Pancreas (tissue), 10 donors: ENCODE results near the gene SMYD3. TPM values are rescaled to one million over a fixed set of nuclear protein-coding genes. Genes with fewer than 3 reads are reported as not detected.

Experiments
- ATAC-seq, 4 donors: fragments of 200-7000 bp; cut with Tn5 transposase; one replicate each; pipeline versions ENCODE4 v1.8.0 to v1.9.1; 2020; ENCODE audit warnings: mild to moderate bottlenecking in 4 of 4, moderate library complexity in 4 of 4
- DNase-seq, 6 donors: peaks; one replicate each; pipeline ENCODE4 v3.0.0-alpha.2; 2020
- FAIRE-seq: peaks from 2 replicates; lab custom pipeline; 2012; peaks lifted over from hg19 to GRCh38; lab: Jason Lieb, UNC
- H3K27ac ChIP-seq, 4 donors: fragments of 200-600 bp; sonication (generic); 1 replicate in 3 of 4; 2 replicates in 1 of 4; pipeline versions ENCODE4 v1.5.0 to v1.8.0; 2020
- H3K27me3 ChIP-seq, 4 donors: fragments of 200-600 bp; one replicate each; pipeline ENCODE4 v1.8.0; 2021
- H3K36me3 ChIP-seq, 3 donors: fragments of 200-600 bp; sonication (generic) in 1 of 3; one replicate each; pipeline versions ENCODE4 v1.5.0 to v1.8.0; 2020 to 2021
- H3K4me1 ChIP-seq, 3 donors: fragments of 200-600 bp; one replicate each; pipeline ENCODE4 v1.8.0; 2021
- H3K4me3 ChIP-seq, 4 donors: fragments of 200-600 bp; sonication (generic) in 2 of 4; one replicate each; pipeline versions ENCODE4 v1.5.0 to v1.8.0; 2020 to 2021
- H3K9me3 ChIP-seq, 4 donors: fragments of 200-600 bp; one replicate each; pipeline ENCODE4 v1.8.0; 2021
- WGBS, 2 donors: extraction: QIAGEN DNeasy Blood & Tissue Kit; methylation state at CpG; one replicate each; pipeline ENCODE4 v1.1.7; 2013; 5-methylcytosine and 5-hydroxymethylcytosine counted together
- intact Hi-C, 3 donors: fragments of 100-400 bp; cut with DNase I; formaldehyde crosslinking; loops; one replicate each; pipeline versions ENCODE4 v1.11.1 to v1.14.2; 2022
- polyA plus RNA-seq, 2 donors: library from polyadenylated mRNA; stranded (reverse); fragments of 200-250 nt; gene quantifications; one replicate each; pipeline ENCODE4 v1.2.3, GENCODE V29; 2013
- total RNA-seq, 6 donors: library from RNA; stranded (reverse); fragmentation: NEBNext Ultra II Directional in 4 of 6; extraction: Animal tissue kit (Norgen Biotek cat#: 25700) in 4 of 6; gene quantifications; one replicate each; pipeline versions ENCODE4 v1.2.1 to v1.2.4, GENCODE V29; 2021 to 2023
- TF ChIP-seq, protein P1 (sequence below), 4 donors: fragments of 200-600 bp; sonication (generic) in 3 of 4; IDR thresholded peaks; one replicate each; pipeline versions ENCODE4 v1.5.0 to v1.8.0; 2021; ENCODE audit warnings: antibody characterized with exemption in 4 of 4
- donor health status: healthy with polysubstance abuse.
- donor health status: DM: no; HTN: no; CAD: no; lungs with moderate emphysema.
- donor health status: DM: no; HTN: no; CAD: no.
- donor health status: control.
- donor health status: control.
- donor health status: Bipolar disorder and iron deficiency.
- donor health status: DM: yes; HTN: yes; CAD: no.
- donor health status: DM: no; HTN: no; CAD: no.
- donor health status: DM: no; HTN: no; CAD: no.
- donor health status: DM: yes; HTN: yes; CAD: no.

The SMYD3 gene
- total and polyA plus RNA-seq, 8 donors, result 4.6 to 10.5 (median 6.7) TPM

DNA sequence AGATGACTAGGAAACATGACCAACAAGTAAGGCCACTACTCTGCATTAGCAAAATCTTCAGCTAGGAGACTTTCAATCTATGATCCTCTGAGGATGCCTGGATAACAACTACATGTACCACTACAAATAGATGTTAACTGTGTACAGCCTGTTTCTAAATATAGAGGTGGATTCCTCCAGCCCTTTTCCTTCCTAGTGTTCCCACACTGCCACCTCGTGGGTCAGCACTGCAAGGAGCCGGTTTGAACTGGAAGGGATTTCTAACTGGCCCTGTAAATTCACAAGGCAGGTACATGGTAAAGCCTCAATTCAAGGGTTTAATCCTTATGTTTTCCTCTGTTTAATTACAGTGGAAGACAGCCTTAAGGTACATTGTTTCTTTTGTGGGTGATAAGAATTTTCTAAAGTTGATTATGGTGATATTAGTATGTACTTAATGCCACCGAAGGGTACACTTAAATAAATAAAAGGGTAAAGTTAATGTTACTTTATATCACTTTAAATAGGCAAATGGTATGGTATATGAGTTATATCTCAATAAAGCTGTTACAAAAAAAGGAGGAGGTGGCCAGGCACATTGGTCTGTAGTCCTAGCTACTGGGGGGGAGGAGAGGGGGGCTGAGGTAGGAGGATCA lies 14.4 kb downstream of the SMYD3 start:
- peak in 4 of 6 donors; percentile 31 to 62 (median 50) for DNase-seq
- no peak for FAIRE-seq
- WGBS, 2 donors, result 20 to 23% methylated on average over 3 of the region's 3 CpGs

DNA sequence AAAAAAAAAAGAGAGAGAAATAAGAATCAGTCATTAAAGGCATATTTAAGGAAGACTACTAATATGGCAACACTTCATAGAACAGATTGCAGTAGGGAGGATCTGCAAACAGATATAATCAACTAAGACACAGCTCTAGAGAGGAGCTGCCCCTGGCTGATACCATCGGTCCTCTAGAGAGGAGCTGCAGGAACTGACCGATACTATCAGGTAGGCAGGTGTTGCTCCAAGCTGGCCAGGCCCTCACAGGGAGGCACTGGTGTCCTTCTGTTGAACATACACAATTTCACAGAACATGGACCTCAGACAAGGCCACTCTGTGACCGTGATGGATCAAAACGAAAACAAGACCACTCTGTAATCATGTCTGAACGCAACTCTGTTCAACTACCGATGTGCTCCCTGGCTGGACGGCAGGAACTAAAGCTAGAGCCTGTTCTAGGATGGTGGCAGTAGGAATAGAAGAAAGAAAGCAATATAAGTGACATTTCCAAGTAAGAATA lies 15.5 kb downstream of the SMYD3 start:
- Histone ChIP-seq H3K4me1 (no peaks in the 10 kb centered on the region), H3K27ac (no peak overlapping the region), H3K4me3 (no peak overlapping the region), H3K27me3 (no peaks in the 10 kb centered on the region), H3K36me3 (no peaks in the 10 kb centered on the region), H3K9me3 (no peaks in the 10 kb centered on the region)
- intact Hi-C loops, result no loop called here
- no peak for DNase-seq
- FAIRE-seq, result no peak
- ATAC-seq, result no peak
- TF ChIP-seq, protein P1, sequence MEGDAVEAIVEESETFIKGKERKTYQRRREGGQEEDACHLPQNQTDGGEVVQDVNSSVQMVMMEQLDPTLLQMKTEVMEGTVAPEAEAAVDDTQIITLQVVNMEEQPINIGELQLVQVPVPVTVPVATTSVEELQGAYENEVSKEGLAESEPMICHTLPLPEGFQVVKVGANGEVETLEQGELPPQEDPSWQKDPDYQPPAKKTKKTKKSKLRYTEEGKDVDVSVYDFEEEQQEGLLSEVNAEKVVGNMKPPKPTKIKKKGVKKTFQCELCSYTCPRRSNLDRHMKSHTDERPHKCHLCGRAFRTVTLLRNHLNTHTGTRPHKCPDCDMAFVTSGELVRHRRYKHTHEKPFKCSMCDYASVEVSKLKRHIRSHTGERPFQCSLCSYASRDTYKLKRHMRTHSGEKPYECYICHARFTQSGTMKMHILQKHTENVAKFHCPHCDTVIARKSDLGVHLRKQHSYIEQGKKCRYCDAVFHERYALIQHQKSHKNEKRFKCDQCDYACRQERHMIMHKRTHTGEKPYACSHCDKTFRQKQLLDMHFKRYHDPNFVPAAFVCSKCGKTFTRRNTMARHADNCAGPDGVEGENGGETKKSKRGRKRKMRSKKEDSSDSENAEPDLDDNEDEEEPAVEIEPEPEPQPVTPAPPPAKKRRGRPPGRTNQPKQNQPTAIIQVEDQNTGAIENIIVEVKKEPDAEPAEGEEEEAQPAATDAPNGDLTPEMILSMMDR (IDR thresholded peaks at IDR 0.05), result no peak
- 85 to 91% methylated on average over 7 of the region's 7 CpGs for WGBS, 2 donors

More for the DNA sequence above, 14.4 kb downstream of the SMYD3 start:
- Histone ChIP-seq H3K4me1 (no peaks in the 10 kb centered on the region), H3K4me3 (no peak overlapping the region), H3K36me3 (no peaks in the 10 kb centered on the region), H3K27ac (no peak overlapping the region), H3K9me3 (no peaks in the 10 kb centered on the region), H3K27me3 (no peaks in the 10 kb centered on the region)
- peak; percentile 66 to 97 (median 95) for ATAC-seq
- intact Hi-C loops, result no loop called here
- TF ChIP-seq, protein P1 (IDR thresholded peaks at IDR 0.05), result peak in 3 of 4 donors; percentile 31 to 67 (median 48)

DNA sequence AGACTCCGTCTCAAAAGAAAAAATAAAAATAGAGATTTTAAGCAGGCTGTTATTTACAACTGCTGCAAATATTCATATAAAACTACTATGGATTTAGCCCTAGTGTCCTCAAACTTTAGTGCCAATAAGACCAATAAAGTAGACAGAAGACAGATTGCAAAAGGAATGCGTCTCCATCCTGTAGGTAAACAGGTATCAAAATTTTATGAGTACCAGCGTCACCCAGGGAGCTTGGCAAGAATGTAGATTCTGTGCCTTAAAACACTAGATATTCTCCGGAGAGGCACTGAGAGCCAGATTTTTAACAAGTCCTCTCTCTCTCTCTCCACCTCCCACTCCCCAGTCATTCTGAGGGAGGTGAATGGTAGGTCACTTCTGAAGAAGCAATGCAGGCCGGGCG lies 18.4 kb downstream of the SMYD3 start:
- no peaks in the 10 kb centered on the region for H3K27me3 ChIP-seq
- H3K9me3 ChIP-seq, result no peaks in the 10 kb centered on the region
- no peaks in the 10 kb centered on the region for H3K4me1 ChIP-seq
- TF ChIP-seq, protein P1 (IDR thresholded peaks at IDR 0.05), result no peak
- WGBS, 2 donors, result 94 to 96% methylated on average over 6 of the region's 6 CpGs
- ATAC-seq (no peak), FAIRE-seq (no peak), DNase-seq (no peak)
- no peak overlapping the region for H3K4me3 ChIP-seq
- H3K36me3 ChIP-seq, result no peaks in the 10 kb centered on the region
- no peak overlapping the region for H3K27ac ChIP-seq
- intact Hi-C loops, result no loop called here

DNA sequence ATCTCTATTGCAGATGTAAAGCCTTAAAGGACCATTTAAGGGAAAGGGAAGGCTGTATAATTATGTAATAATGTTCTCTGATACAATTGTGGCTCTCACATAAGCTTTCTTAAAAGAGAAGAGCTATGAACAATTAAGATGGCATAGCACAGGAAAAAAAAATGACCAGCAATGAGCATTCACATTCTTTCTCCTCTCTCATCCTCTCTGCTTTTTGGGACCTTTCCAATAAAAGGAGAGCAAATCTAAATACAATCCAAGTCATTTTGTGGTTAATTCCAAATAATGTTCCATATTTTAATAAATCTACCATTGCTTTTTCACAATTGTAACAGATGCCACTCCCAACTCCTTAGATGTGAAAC lies 23.5 kb downstream of the SMYD3 start:
- DNase-seq, result no peak
- intact Hi-C loops, result no loop called here
- peaks cover 0 to 5% (median 2%) of the 10 kb centered on the region in 3 donors for H3K4me1 ChIP-seq
- FAIRE-seq, result no peak
- H3K4me3 ChIP-seq, result no peak overlapping the region
- H3K27ac ChIP-seq, result no peak overlapping the region
- H3K9me3 ChIP-seq, result no peaks in the 10 kb centered on the region
- ATAC-seq, result no peak
- TF ChIP-seq, protein P1 (IDR thresholded peaks at IDR 0.05), result no peak
- H3K27me3 ChIP-seq, result no peaks in the 10 kb centered on the region
- no peaks in the 10 kb centered on the region for H3K36me3 ChIP-seq
